GM23338 (cell line): Measurements from ENCODE around the gene PFKFB2. TPM values are rescaled to one million over a fixed set of nuclear protein-coding genes. Genes with fewer than 3 reads are reported as not detected.

Source experiments
- ATAC-seq: fragments of 200-7000 bp; cut with Tn5 transposase; 3 replicates; pipeline ENCODE4 v1.9.1; 2020
- DNase-seq: peaks from one replicate; pipeline ENCODE4 v3.0.0-alpha.2; 2015; ENCODE audit warnings: low spot score
- H2AFZ ChIP-seq: fragments of 200-600 bp; sonication (generic); 2 replicates; pipeline ENCODE4 v1.8.0; 2016; ENCODE audit warnings: antibody characterized with exemption, mild to moderate bottlenecking, moderate library complexity
- H3F3A ChIP-seq: fragments of 200-600 bp; sonication (generic); replicated peaks from 2 replicates; pipeline ENCODE4 v1.8.0; 2017; ENCODE audit warnings: antibody characterized with exemption, mixed run types, low read depth
- H3K27ac ChIP-seq: fragments of 200-600 bp; sonication (generic); 2 replicates; pipeline ENCODE4 v1.6.1; 2016; ENCODE audit warnings: low read depth
- H3K27me3 ChIP-seq: fragments of 200-600 bp; sonication (generic); 2 replicates; pipeline ENCODE4 v1.8.0; 2016; ENCODE audit warnings: mild to moderate bottlenecking, mixed run types, moderate library complexity; ENCODE audit not compliant: insufficient read depth
- H3K36me3 ChIP-seq: fragments of 200-600 bp; sonication (generic); 2 replicates; pipeline ENCODE4 v1.8.0; 2016; ENCODE audit warnings: mild to moderate bottlenecking; ENCODE audit not compliant: insufficient read depth
- H3K4me1 ChIP-seq: fragments of 200-600 bp; sonication (generic); 2 replicates; pipeline ENCODE4 v1.8.0; 2016; ENCODE audit warnings: mild to moderate bottlenecking, moderate library complexity; ENCODE audit not compliant: insufficient read depth
- H3K4me2 ChIP-seq: fragments of 200-600 bp; sonication (generic); 2 replicates; pipeline ENCODE4 v1.7.1; 2017; ENCODE audit warnings: mixed run types
- H3K4me3 ChIP-seq: fragments of 200-600 bp; sonication (generic); 2 replicates; pipeline ENCODE4 v1.6.1; 2016; ENCODE audit warnings: mixed run types
- H3K79me2 ChIP-seq: fragments of 200-600 bp; sonication (generic); replicated peaks from 2 replicates; pipeline ENCODE4 v1.8.0; 2017; ENCODE audit warnings: mild to moderate bottlenecking; ENCODE audit not compliant: insufficient read depth
- H3K9me2 ChIP-seq: fragments of 200-600 bp; sonication (generic); 2 replicates; pipeline ENCODE4 v1.8.0; 2017; ENCODE audit not compliant: insufficient read depth
- H4K20me1 ChIP-seq: fragments of 200-600 bp; sonication (generic); replicated peaks from 2 replicates; pipeline ENCODE4 v1.8.0; 2017; ENCODE audit warnings: mild to moderate bottlenecking; ENCODE audit not compliant: insufficient read depth
- H3K27ac Mint-ChIP-seq: 2 replicates; pipeline ENCODE4 v1.8.0; 2020; ENCODE audit warnings: inconsistent platforms, mild to moderate bottlenecking, moderate library complexity, mixed read lengths
- H3K27me3 Mint-ChIP-seq: 3 replicates; pipeline ENCODE4 v1.8.0; 2022; ENCODE audit warnings: low read depth, mild to moderate bottlenecking, moderate library complexity, mixed read lengths, inconsistent platforms; ENCODE audit not compliant: insufficient read depth, poor library complexity
- H3K36me3 Mint-ChIP-seq: 3 replicates; pipeline ENCODE4 v1.8.0; 2021; ENCODE audit warnings: low read depth, mild to moderate bottlenecking, inconsistent platforms, moderate library complexity, mixed read lengths
- H3K4me1 Mint-ChIP-seq: 3 replicates; pipeline ENCODE4 v1.8.0; 2020; ENCODE audit warnings: mild to moderate bottlenecking, inconsistent platforms, mixed read lengths
- H3K4me3 Mint-ChIP-seq: 3 replicates; pipeline ENCODE4 v1.8.0; 2021; ENCODE audit warnings: moderate library complexity, mild to moderate bottlenecking, inconsistent platforms, mixed read lengths
- H3K9me3 Mint-ChIP-seq: 3 replicates; pipeline ENCODE4 v1.8.0; 2020; ENCODE audit warnings: moderate library complexity, mild to moderate bottlenecking, inconsistent platforms, mixed read lengths
- CREB1 ChIP-seq: fragments of 250-450 bp; sonication (Bioruptor Pico); IDR thresholded peaks from 2 replicates; pipeline ENCODE4 v1.5.0; 2020; ENCODE audit warnings: low read depth, mild to moderate bottlenecking, moderate library complexity
- CTCF ChIP-seq, 2 experiments: fragments of 200-600 bp in 1 of 2; sonication (generic) in 1 of 2; conservative IDR thresholded peaks; 2 replicates each; pipeline versions ENCODE4 v1.5.1 to v1.6.1; 2016 to 2017; ENCODE audit warnings: antibody characterized with exemption in 2 of 2, low read depth in 2 of 2, mild to moderate bottlenecking in 2 of 2, moderate library complexity in 1 of 2
- ETS1 ChIP-seq: IDR thresholded peaks from 2 replicates; pipeline ENCODE4 v1.6.1; 2016; ENCODE audit warnings: antibody characterized with exemption
- EZH2 ChIP-seq: fragments of 200-600 bp; sonication (generic); IDR thresholded peaks from one replicate; pipeline ENCODE4 v1.8.0; 2017; ENCODE audit warnings: antibody characterized with exemption, mild to moderate bottlenecking, low read depth; ENCODE audit not compliant: unreplicated experiment
- EZH2phosphoT487 ChIP-seq: fragments of 200-600 bp; sonication (generic); IDR thresholded peaks from one replicate; pipeline ENCODE4 v1.8.1; 2018; ENCODE audit warnings: antibody characterized with exemption; ENCODE audit not compliant: unreplicated experiment
- JUNB ChIP-seq: IDR thresholded peaks from one replicate; pipeline ENCODE4 v1.6.1; 2016; ENCODE audit warnings: antibody characterized with exemption; ENCODE audit not compliant: unreplicated experiment
- NANOG ChIP-seq: IDR thresholded peaks from 2 replicates; pipeline ENCODE4 v1.6.1; 2016; ENCODE audit warnings: antibody characterized with exemption, borderline replicate concordance
- POLR2AphosphoS5 ChIP-seq: IDR thresholded peaks from 2 replicates; pipeline ENCODE4 v1.6.1; 2016; ENCODE audit warnings: antibody characterized with exemption, low read depth
- REST ChIP-seq: IDR thresholded peaks from one replicate; pipeline ENCODE4 v1.6.1; 2018; ENCODE audit warnings: antibody characterized with exemption; ENCODE audit not compliant: unreplicated experiment
- STAT1 ChIP-seq: IDR thresholded peaks from one replicate; pipeline ENCODE4 v1.6.1; 2016; ENCODE audit warnings: antibody characterized with exemption; ENCODE audit not compliant: unreplicated experiment
- ZNF114 ChIP-seq: fragments of 250-450 bp; sonication (Bioruptor Pico); IDR thresholded peaks from 2 replicates; pipeline ENCODE4 v1.5.0; 2020; ENCODE audit warnings: mild to moderate bottlenecking, moderate library complexity
- ZNF331 ChIP-seq: fragments of 250-450 bp; sonication (Bioruptor Pico); IDR thresholded peaks from 2 replicates; pipeline ENCODE4 v1.5.0; 2020; ENCODE audit warnings: low read depth, mild to moderate bottlenecking, moderate library complexity
- polyA plus RNA-seq: library from polyadenylated mRNA; unstranded; fragments of >200 nt; fragmentation: Nextera tagmentation; extraction: Ambion mirVana; gene quantifications from 2 replicates; pipeline ENCODE4 v1.2.1, GENCODE V29; 2016
- total RNA-seq: library from RNA; depleted of rRNA; stranded (reverse); fragments of >200 nt; shearing (Covaris generic); gene quantifications from 2 replicates; pipeline ENCODE4 v1.2.3, GENCODE V29; 2014

PFKFB2 gene
- total and polyA plus RNA-seq, 2 experiments from 2014 or later, result 4.9 to 14.8 TPM

GRCh38 chr1:207089627-207090355 is 36.7 kb downstream of the PFKFB2 start:
- no peaks in the 10 kb centered on the region for H4K20me1 ChIP-seq
- H3K79me2 ChIP-seq, result no peaks in the 10 kb centered on the region
- no peaks in the 10 kb centered on the region for H3K9me2 ChIP-seq
- Mint-ChIP-seq H3K9me3 (no peaks in the 10 kb centered on the region), H3K27ac (no peak overlapping the region), H3K4me3 (no peak overlapping the region), H3K4me1 (peaks cover 10% of the 10 kb centered on the region), H3K36me3 (no peaks in the 10 kb centered on the region), H3K27me3 (no peaks in the 10 kb centered on the region)
- no peak overlapping the region for H3K4me2 ChIP-seq
- H3K27ac ChIP-seq, result no peak overlapping the region
- H3K4me1 ChIP-seq, result no peaks in the 10 kb centered on the region
- H2AFZ ChIP-seq, result no peak overlapping the region
- TF ChIP-seq POLR2AphosphoS5 (no peak), CTCF (conservative IDR thresholded peaks at IDR 0.05; ENCODE audit: low read depth in 2 of 2) (no peak), JUNB (no peak), NANOG (no peak), ZNF114 (no peak), EZH2 (no peak), REST (no peak), EZH2phosphoT487 (no peak), STAT1 (no peak), ETS1 (no peak), ZNF331 (CRISPR knock-in tag) (no peak), CREB1 (CRISPR knock-in tag) (no peak)
- no peak for ATAC-seq
- no peaks in the 10 kb centered on the region for H3F3A ChIP-seq
- no peaks in the 10 kb centered on the region for H3K27me3 ChIP-seq
- no peak overlapping the region for H3K4me3 ChIP-seq
- no peak for DNase-seq
- no peaks in the 10 kb centered on the region for H3K36me3 ChIP-seq
